H9 (cell line): ENCODE measurements around the gene SGMS2. TPM values are rescaled to one million over a fixed set of nuclear protein-coding genes. Genes with fewer than 3 reads are reported as not detected.

ENCODE experiments used
- DNase-seq: peaks from one replicate; pipeline ENCODE4 v3.0.0-alpha.2; 2017
- H2AFZ ChIP-seq: one replicate; pipeline ENCODE4 v1.6.1; 2013; ENCODE audit warnings: mild to moderate bottlenecking, low read length, control low read depth, moderate library complexity
- H2AK5ac ChIP-seq: 2 replicates; pipeline ENCODE4 v1.6.1; 2013; ENCODE audit warnings: low read length, control low read depth, mixed read lengths; ENCODE audit not compliant: insufficient read length
- H2BK120ac ChIP-seq: one replicate; pipeline ENCODE4 v1.6.1; 2013; ENCODE audit warnings: low read depth, mild to moderate bottlenecking, low read length, control low read depth, inconsistent platforms; ENCODE audit not compliant: poor library complexity, severe bottlenecking
- H2BK12ac ChIP-seq: 2 replicates; pipeline ENCODE4 v1.6.1; 2013; ENCODE audit warnings: low read length, control low read depth, mixed read lengths, low read depth; ENCODE audit not compliant: insufficient read length
- H2BK15ac ChIP-seq: 2 replicates; pipeline ENCODE4 v1.6.1; 2013; ENCODE audit warnings: low read depth, low read length, control low read depth
- H2BK20ac ChIP-seq: one replicate; pipeline ENCODE4 v1.6.1; 2013; ENCODE audit warnings: low read depth, mild to moderate bottlenecking, low read length, control low read depth, inconsistent platforms; ENCODE audit not compliant: poor library complexity, severe bottlenecking
- H2BK5ac ChIP-seq: 2 replicates; pipeline ENCODE4 v1.6.1; 2013; ENCODE audit warnings: low read length, control low read depth, mixed read lengths; ENCODE audit not compliant: insufficient read length
- H3K14ac ChIP-seq: 2 replicates; pipeline ENCODE4 v1.6.1; 2013; ENCODE audit warnings: low read length, control low read depth; ENCODE audit not compliant: insufficient read depth
- H3K18ac ChIP-seq: 2 replicates; pipeline ENCODE4 v1.6.1; 2013; ENCODE audit warnings: low read depth, mild to moderate bottlenecking, mixed read lengths, low read length, control low read depth; ENCODE audit not compliant: insufficient read length
- H3K23ac ChIP-seq: 2 replicates; pipeline ENCODE4 v1.6.1; 2013; ENCODE audit warnings: low read length, control low read depth, mixed read lengths, low read depth; ENCODE audit not compliant: insufficient read length
- H3K23me2 ChIP-seq: 2 replicates; pipeline ENCODE4 v1.6.1; 2013; ENCODE audit warnings: low read depth, mild to moderate bottlenecking, mixed read lengths, low read length, control low read depth; ENCODE audit not compliant: insufficient read length, poor library complexity, severe bottlenecking
- H3K27ac ChIP-seq: 2 replicates; pipeline ENCODE4 v1.5.1; 2013; ENCODE audit warnings: low read length, control low read depth, mixed read lengths, low read depth; ENCODE audit not compliant: insufficient read length
- H3K27me3 ChIP-seq: 2 replicates; pipeline ENCODE4 v1.6.1; 2013; ENCODE audit warnings: low read length, control low read depth, inconsistent platforms; ENCODE audit not compliant: insufficient read depth
- H3K4ac ChIP-seq: 2 replicates; pipeline ENCODE4 v1.6.1; 2013; ENCODE audit warnings: low read depth, mild to moderate bottlenecking, control low read depth, inconsistent platforms, low read length, moderate library complexity
- H3K4me1 ChIP-seq: 2 replicates; pipeline ENCODE4 v1.6.1; 2013; ENCODE audit warnings: low read length, control low read depth, inconsistent platforms; ENCODE audit not compliant: insufficient read depth
- H3K4me2 ChIP-seq: 2 replicates; pipeline ENCODE4 v1.6.1; 2013; ENCODE audit warnings: low read length, control low read depth, mixed read lengths; ENCODE audit not compliant: insufficient read length, insufficient read depth
- H3K56ac ChIP-seq: 2 replicates; pipeline ENCODE4 v1.6.1; 2013; ENCODE audit warnings: low read depth, mild to moderate bottlenecking, mixed read lengths, low read length, control low read depth; ENCODE audit not compliant: insufficient read length
- H3K79me1 ChIP-seq: 2 replicates; pipeline ENCODE4 v1.6.1; 2013; ENCODE audit warnings: low read depth, mild to moderate bottlenecking, moderate library complexity, low read length, control low read depth, inconsistent platforms; ENCODE audit not compliant: insufficient read depth, poor library complexity, severe bottlenecking
- H3K79me2 ChIP-seq: 2 replicates; pipeline ENCODE4 v1.6.1; 2013; ENCODE audit warnings: low read length, control low read depth, inconsistent platforms; ENCODE audit not compliant: insufficient read depth
- H3K9ac ChIP-seq: 2 replicates; pipeline ENCODE4 v1.6.1; 2013; ENCODE audit warnings: low read length, control low read depth, mixed read lengths; ENCODE audit not compliant: insufficient read length; ENCODE audit errors: extremely low read depth
- H3K9me3 ChIP-seq: one replicate; pipeline ENCODE4 v1.6.1; 2013; ENCODE audit warnings: low read depth, low read length, inconsistent platforms; ENCODE audit not compliant: control insufficient read depth
- H3T11ph ChIP-seq: one replicate; pipeline ENCODE4 v1.6.1; 2013; ENCODE audit warnings: mild to moderate bottlenecking, low read length, control low read depth, inconsistent platforms
- H4K20me1 ChIP-seq: one replicate; pipeline ENCODE4 v1.6.1; 2013; ENCODE audit not compliant: control insufficient read depth, insufficient read length, insufficient read depth
- H4K5ac ChIP-seq: 2 replicates; pipeline ENCODE4 v1.6.1; 2013; ENCODE audit warnings: low read depth, mild to moderate bottlenecking, mixed read lengths, low read length, control low read depth; ENCODE audit not compliant: insufficient read length
- H4K8ac ChIP-seq: replicated peaks from 2 replicates; pipeline ENCODE4 v1.6.1; 2013; ENCODE audit warnings: low read length, control low read depth, mixed read lengths, low read depth; ENCODE audit not compliant: insufficient read length
- H4K91ac ChIP-seq: 2 replicates; pipeline ENCODE4 v1.6.1; 2013; ENCODE audit warnings: low read depth, mild to moderate bottlenecking, moderate library complexity, mixed read lengths, low read length, control low read depth; ENCODE audit not compliant: insufficient read length
- H3K27ac Mint-ChIP-seq, 3 experiments: 2 replicates in 2 of 3; 3 replicates in 1 of 3; pipeline ENCODE4 v1.8.0; 2020 to 2021; ENCODE audit warnings: mixed read lengths in 3 of 3, mild to moderate bottlenecking in 1 of 3, moderate library complexity in 1 of 3
- H3K27me3 Mint-ChIP-seq: 2 replicates; pipeline ENCODE4 v1.8.0; 2021; ENCODE audit warnings: low read depth, mild to moderate bottlenecking, moderate library complexity, mixed read lengths
- H3K36me3 Mint-ChIP-seq, 3 experiments: 2 replicates in 2 of 3; 3 replicates in 1 of 3; pipeline ENCODE4 v1.8.0; 2020 to 2021; ENCODE audit warnings: low read depth in 3 of 3, mixed read lengths in 3 of 3; ENCODE audit not compliant: insufficient read depth in 1 of 3
- H3K4me1 Mint-ChIP-seq, 2 experiments: 2 replicates each; pipeline ENCODE4 v1.8.0; 2020; ENCODE audit warnings: mixed read lengths in 2 of 2
- H3K4me3 Mint-ChIP-seq, 2 experiments: 2 replicates in 1 of 2; 3 replicates in 1 of 2; pipeline ENCODE4 v1.8.0; 2020 to 2021; ENCODE audit warnings: mild to moderate bottlenecking in 2 of 2, mixed read lengths in 2 of 2, moderate library complexity in 1 of 2
- H3K9me3 Mint-ChIP-seq, 2 experiments: 2 replicates in 1 of 2; 3 replicates in 1 of 2; pipeline ENCODE4 v1.8.0; 2020; ENCODE audit warnings: mild to moderate bottlenecking in 2 of 2, mixed read lengths in 2 of 2, moderate library complexity in 1 of 2
- WGBS: extraction: QIAGEN DNeasy Blood & Tissue Kit; methylation state at CpG from one replicate; pipeline ENCODE4 v1.1.7; 2013; ENCODE audit warnings: missing lambda C conversion rate, low lambda C conversion rate, mixed read lengths; ENCODE audit not compliant: insufficient read length; ENCODE audit errors: extremely low coverage; 5-methylcytosine and 5-hydroxymethylcytosine counted together
- total RNA-seq: library from RNA; stranded (reverse); gene quantifications from 2 replicates; pipeline ENCODE4 v1.2.1, GENCODE V29; 2021
- TF ChIP-seq, protein P1 (sequence below): fragments of 200-600 bp; sonication (generic); conservative IDR thresholded peaks from 3 replicates; pipeline ENCODE4 v1.8.0; 2021; ENCODE audit warnings: antibody characterized with exemption, mild to moderate bottlenecking

Gene SGMS2
- total RNA-seq, 1 experiment from 2014 or later: 9.7 TPM

DNA sequence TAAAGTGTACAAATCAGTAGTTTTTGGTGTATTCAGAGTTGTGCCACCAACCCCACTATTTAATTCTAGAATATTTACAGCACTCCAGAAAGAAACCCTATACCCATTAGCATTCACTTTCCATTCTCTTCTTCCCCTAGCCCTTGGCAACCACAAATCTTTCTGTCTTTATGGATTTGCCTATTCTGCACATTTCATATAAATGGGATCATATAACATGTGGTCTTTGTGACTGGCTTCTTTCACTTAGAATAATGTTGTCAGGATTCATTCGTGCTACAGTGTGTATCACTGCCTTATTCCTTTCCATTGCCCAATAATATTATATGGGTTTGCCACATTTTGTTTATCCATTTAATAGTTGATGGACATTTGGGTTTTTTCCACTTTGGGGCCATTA, 32.2 kb downstream of the SGMS2 start:
- no peaks in the 10 kb centered on the region for H3K79me1 ChIP-seq
- H3K79me2 ChIP-seq: no peaks in the 10 kb centered on the region
- no peak overlapping the region for H3T11ph ChIP-seq
- no peak overlapping the region for H3K18ac ChIP-seq
- no peak overlapping the region for H2BK120ac ChIP-seq
- H3K9me3 ChIP-seq: no peaks in the 10 kb centered on the region
- H3K56ac ChIP-seq: no peak overlapping the region
- no peaks in the 10 kb centered on the region for H3K27me3 ChIP-seq
- no peak overlapping the region for H3K4me2 ChIP-seq
- H3K23ac ChIP-seq: no peak overlapping the region
- no peak overlapping the region for H2BK5ac ChIP-seq
- DNase-seq: no peak
- WGBS: no CpG with 5 or more reads among the region's 1 CpG
- H3K9ac ChIP-seq: no peak overlapping the region
- no peak overlapping the region for H4K91ac ChIP-seq
- H2AFZ ChIP-seq: no peak overlapping the region
- Mint-ChIP-seq H3K4me1 (peaks cover 18 to 19% of the 10 kb centered on the region in 2 experiments), H3K36me3 (no peaks in the 10 kb centered on the region), H3K9me3 (no peaks in the 10 kb centered on the region), H3K27me3 (no peaks in the 10 kb centered on the region), H3K4me3 (no peak overlapping the region), H3K27ac (no peak overlapping the region)
- no peak overlapping the region for H3K4ac ChIP-seq
- no peak overlapping the region for H2BK15ac ChIP-seq
- no peak overlapping the region for H2AK5ac ChIP-seq
- H2BK12ac ChIP-seq: no peak overlapping the region
- no peak overlapping the region for H2BK20ac ChIP-seq
- H3K27ac ChIP-seq: no peak overlapping the region
- H4K20me1 ChIP-seq: no peaks in the 10 kb centered on the region
- no peaks in the 10 kb centered on the region for H3K23me2 ChIP-seq
- H4K5ac ChIP-seq: no peak overlapping the region
- TF ChIP-seq, protein P1, sequence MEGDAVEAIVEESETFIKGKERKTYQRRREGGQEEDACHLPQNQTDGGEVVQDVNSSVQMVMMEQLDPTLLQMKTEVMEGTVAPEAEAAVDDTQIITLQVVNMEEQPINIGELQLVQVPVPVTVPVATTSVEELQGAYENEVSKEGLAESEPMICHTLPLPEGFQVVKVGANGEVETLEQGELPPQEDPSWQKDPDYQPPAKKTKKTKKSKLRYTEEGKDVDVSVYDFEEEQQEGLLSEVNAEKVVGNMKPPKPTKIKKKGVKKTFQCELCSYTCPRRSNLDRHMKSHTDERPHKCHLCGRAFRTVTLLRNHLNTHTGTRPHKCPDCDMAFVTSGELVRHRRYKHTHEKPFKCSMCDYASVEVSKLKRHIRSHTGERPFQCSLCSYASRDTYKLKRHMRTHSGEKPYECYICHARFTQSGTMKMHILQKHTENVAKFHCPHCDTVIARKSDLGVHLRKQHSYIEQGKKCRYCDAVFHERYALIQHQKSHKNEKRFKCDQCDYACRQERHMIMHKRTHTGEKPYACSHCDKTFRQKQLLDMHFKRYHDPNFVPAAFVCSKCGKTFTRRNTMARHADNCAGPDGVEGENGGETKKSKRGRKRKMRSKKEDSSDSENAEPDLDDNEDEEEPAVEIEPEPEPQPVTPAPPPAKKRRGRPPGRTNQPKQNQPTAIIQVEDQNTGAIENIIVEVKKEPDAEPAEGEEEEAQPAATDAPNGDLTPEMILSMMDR: no peak
- H4K8ac ChIP-seq: no peak overlapping the region
- H3K14ac ChIP-seq: no peak overlapping the region
- H3K4me1 ChIP-seq: peaks cover 5% of the 10 kb centered on the region; the same call in 1 of the 2 replicates
